ENCODE results near the gene LY6G6D.

LY6G6D gene

DNA sequence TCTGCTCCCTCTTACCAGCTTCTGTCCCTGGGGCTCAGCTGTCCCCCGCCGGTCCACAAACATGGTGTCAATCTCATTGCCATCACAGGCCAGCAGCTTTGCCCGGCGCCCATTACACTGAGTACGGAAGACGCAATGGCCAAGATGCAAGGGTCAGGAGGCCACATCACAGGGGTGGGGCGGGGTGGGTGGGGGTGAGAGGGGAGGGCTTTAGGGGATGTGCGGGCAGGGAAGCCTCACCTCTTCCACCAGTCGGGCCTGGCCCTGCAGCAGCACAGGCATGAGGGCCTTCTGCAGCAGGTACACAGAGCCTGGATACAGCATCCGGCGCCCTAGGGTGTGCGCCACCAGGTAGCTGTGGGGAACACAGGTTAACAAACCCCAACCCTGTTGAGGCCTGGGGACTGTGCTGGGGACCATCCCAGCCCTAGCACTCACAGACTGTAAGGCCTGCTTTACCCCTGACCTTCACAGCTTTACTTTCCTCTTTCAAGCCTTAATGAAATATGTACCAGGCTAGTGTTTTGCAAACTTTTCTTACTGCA lies 23.5 kb upstream of the LY6G6D start:
- no peak for DNase-seq (ENCODE audit: low read depth)
- in situ Hi-C loops (cut with HindIII; ENCODE audit: low sequenced_read_pairs), result loop anchor here (5.0 kb wide), 1 partner anchor 41 kb away; no protein-coding TSS in a partner anchor
- no peak overlapping the region for H3K4me3 ChIP-seq (ENCODE audit: low read depth, low read length)
- TF ChIP-seq, protein P1, sequence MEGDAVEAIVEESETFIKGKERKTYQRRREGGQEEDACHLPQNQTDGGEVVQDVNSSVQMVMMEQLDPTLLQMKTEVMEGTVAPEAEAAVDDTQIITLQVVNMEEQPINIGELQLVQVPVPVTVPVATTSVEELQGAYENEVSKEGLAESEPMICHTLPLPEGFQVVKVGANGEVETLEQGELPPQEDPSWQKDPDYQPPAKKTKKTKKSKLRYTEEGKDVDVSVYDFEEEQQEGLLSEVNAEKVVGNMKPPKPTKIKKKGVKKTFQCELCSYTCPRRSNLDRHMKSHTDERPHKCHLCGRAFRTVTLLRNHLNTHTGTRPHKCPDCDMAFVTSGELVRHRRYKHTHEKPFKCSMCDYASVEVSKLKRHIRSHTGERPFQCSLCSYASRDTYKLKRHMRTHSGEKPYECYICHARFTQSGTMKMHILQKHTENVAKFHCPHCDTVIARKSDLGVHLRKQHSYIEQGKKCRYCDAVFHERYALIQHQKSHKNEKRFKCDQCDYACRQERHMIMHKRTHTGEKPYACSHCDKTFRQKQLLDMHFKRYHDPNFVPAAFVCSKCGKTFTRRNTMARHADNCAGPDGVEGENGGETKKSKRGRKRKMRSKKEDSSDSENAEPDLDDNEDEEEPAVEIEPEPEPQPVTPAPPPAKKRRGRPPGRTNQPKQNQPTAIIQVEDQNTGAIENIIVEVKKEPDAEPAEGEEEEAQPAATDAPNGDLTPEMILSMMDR (IDR thresholded peaks at IDR 0.05; ENCODE audit: low read depth, low read length, missing control alignments), result no peak

DNA sequence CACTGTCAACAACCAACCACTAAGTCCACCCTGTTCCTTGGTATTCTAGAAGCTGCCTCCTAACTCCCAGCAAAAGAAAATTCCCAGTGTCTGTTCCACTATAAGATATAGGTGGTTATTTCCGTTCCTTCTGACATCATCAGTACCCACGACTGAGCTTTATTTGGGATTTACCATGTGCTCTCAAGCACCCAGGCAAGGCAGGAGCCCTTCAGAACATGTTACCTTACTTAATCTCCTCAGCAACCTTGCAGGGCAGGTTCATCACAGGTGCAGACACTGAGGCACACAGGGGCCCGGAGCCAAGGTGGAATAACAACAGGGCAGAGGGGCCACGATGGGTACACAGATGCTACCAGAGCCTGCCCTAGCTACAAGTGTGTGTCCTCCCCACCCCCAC lies 22.8 kb upstream of the LY6G6D start:
- in situ Hi-C loops (cut with HindIII; ENCODE audit: low sequenced_read_pairs), result loop anchor here (5.0 kb wide), 1 partner anchor 40 kb away; no protein-coding TSS in a partner anchor
- DNase-seq (ENCODE audit: low read depth), result no peak
- TF ChIP-seq, protein P1 (IDR thresholded peaks at IDR 0.05; ENCODE audit: low read depth, low read length, missing control alignments), result no peak
- H3K4me3 ChIP-seq (ENCODE audit: low read depth, low read length), result no peak overlapping the region

DNA sequence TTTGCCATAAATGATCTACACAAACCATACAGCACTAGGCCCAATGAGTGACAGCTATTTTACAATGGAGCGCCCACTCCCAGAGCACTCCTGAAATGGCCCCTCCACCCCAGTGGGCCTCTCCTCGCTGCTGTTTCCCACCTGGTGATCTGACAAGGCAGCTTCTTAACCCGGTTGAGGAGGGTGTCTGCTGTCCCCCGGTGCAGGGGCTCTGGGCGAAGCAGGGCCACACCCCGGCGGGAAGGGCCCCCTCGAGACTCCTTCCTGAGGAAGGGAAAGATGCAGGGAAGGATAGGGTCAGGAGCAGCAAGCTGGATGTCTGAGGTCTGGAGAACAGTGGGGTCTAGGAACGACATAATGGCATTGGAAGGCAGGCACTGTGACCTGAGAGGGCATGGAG lies 22.3 kb upstream of the LY6G6D start:
- in situ Hi-C loops (cut with HindIII; ENCODE audit: low sequenced_read_pairs), result loop anchor here (5.0 kb wide), 1 partner anchor 39 kb away; no protein-coding TSS in a partner anchor
- no peak overlapping the region for H3K4me3 ChIP-seq (ENCODE audit: low read depth, low read length)
- TF ChIP-seq, protein P1 (IDR thresholded peaks at IDR 0.05; ENCODE audit: low read depth, low read length, missing control alignments), result no peak
- DNase-seq (ENCODE audit: low read depth), result no peak

DNA sequence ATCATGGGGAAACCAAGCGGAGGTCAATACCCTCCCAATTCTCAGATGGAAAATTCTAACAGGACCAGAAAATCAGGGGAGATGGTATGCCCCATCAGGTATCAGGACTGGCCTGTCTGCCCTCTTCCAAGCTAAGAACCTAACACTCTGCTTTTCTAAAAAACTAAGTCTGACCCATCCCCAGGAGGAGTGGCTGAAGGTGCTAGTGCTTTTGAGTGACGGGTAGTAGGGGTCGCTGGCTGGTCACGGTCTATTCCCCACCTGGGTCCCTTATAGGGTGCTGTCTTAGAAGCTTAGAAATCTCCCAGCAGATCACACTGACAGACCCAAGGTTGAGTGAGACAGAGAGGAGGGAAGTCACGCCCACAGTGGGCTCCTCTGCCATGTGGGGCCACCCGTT lies 21.6 kb upstream of the LY6G6D start:
- TF ChIP-seq, protein P1 (IDR thresholded peaks at IDR 0.05; ENCODE audit: low read depth, low read length, missing control alignments), result no peak
- no peak for DNase-seq (ENCODE audit: low read depth)
- no peak overlapping the region for H3K4me3 ChIP-seq (ENCODE audit: low read depth, low read length)
- in situ Hi-C loops (cut with HindIII; ENCODE audit: low sequenced_read_pairs), result loop anchor here (5.0 kb wide), 1 partner anchor 39 kb away; no protein-coding TSS in a partner anchor

DNA sequence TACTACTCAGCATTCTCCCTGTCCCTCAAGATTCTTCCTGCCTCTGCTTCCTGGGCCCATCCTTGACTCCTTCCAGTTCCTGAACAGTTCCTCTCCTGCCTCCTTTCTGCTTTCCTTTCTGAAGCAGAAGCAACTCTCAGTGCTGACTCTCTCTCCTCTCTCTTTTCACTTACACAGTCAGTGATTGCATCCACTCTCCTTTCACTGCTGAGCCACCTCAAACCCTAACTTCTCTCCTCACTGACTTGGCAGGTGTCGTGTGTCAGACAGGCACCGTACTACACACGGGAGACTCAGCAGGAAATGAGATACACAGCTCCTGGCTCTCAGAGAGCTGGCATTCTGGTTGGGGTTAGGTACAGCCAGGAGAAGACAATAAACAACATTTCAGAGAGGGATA lies 17.6 kb upstream of the LY6G6D start:
- DNase-seq (ENCODE audit: low read depth), result no peak
- in situ Hi-C loops (cut with HindIII; ENCODE audit: low sequenced_read_pairs), result no loop called here
- TF ChIP-seq, protein P1 (IDR thresholded peaks at IDR 0.05; ENCODE audit: low read depth, low read length, missing control alignments), result no peak

DNA sequence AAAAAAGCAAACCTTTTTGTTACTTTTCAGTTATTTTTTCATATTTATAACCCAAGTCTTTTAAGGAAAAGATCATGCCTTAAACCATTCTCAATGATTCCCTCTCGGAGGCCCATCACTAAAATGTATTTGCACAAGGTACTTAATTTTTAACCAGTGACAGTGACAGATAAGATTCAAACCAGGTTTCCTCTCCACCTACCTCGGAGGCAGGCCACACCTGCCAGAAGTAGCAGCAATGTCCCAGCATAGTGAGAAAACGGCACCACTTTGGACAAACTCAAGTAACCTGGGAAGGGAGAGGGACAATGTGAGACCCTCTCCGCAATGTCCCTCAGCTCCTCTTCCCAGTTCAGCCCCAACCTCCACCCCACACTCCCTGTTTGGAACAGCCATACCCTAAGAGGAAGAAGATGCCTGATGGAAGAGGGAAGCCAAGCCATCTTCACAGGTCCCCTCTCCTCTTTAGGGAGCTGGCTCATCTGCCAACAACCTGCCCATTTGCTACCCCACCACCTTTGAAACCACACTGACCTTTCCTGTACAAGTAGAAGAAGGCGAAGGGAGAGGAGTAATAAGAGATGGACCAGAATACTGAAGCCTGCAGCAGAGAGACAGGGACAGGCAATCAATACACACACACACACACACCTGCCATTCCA lies 14.3 kb upstream of the LY6G6D start:
- in situ Hi-C loops (cut with HindIII; ENCODE audit: low sequenced_read_pairs), result no loop called here
- TF ChIP-seq, protein P1 (IDR thresholded peaks at IDR 0.05; ENCODE audit: low read depth, low read length, missing control alignments), result no peak
- H3K4me3 ChIP-seq (ENCODE audit: low read depth, low read length), result no peak overlapping the region
- DNase-seq (ENCODE audit: low read depth), result no peak

More for the DNA sequence above, 17.6 kb upstream of the LY6G6D start:
- no peak overlapping the region for H3K4me3 ChIP-seq (ENCODE audit: low read depth, low read length)
